ENCODE results near the gene OVOL1.

OVOL1 gene

GRCh38 chr11:65778901-65779668 is 7.8 kb upstream of the OVOL1 start:
- H3K4me1 ChIP-seq (ENCODE audit: control insufficient read depth, insufficient read depth, low read length) = peaks cover 19% of the 10 kb centered on the region
- peak overlapping the region; percentile 77 for H3K4me3 ChIP-seq (ENCODE audit: low read length)
- no peaks in the 10 kb centered on the region for H3K9me3 ChIP-seq (ENCODE audit: control insufficient read depth, low read length)
- no peaks in the 10 kb centered on the region for H3K36me3 ChIP-seq (ENCODE audit: control insufficient read depth, insufficient read depth, low read length)
- peaks cover 3% of the 10 kb centered on the region for H3K27me3 ChIP-seq (ENCODE audit: control insufficient read depth, insufficient read depth, low read length)
- H3K9ac ChIP-seq (ENCODE audit: low read length) = peak overlapping the region; percentile 84

GRCh38 chr11:65779669-65779918 is 7.3 kb upstream of the OVOL1 start:
- Histone ChIP-seq H3K9ac (ENCODE audit: low read length) (peak overlapping the region; percentile 84), H3K4me3 (ENCODE audit: low read length) (peak overlapping the region; percentile 77), H3K4me1 (ENCODE audit: control insufficient read depth, insufficient read depth, low read length) (peaks cover 22% of the 10 kb centered on the region), H3K36me3 (ENCODE audit: control insufficient read depth, insufficient read depth, low read length) (no peaks in the 10 kb centered on the region), H3K9me3 (ENCODE audit: control insufficient read depth, low read length) (no peaks in the 10 kb centered on the region), H3K27me3 (ENCODE audit: control insufficient read depth, insufficient read depth, low read length) (peaks cover 3% of the 10 kb centered on the region)

- peak overlapping the region; percentile 84 for H3K9ac ChIP-seq (ENCODE audit: low read length)
- peaks cover 22% of the 10 kb centered on the region for H3K4me1 ChIP-seq (ENCODE audit: control insufficient read depth, insufficient read depth, low read length)
- no peaks in the 10 kb centered on the region for H3K36me3 ChIP-seq (ENCODE audit: control insufficient read depth, insufficient read depth, low read length)
- no peaks in the 10 kb centered on the region for H3K9me3 ChIP-seq (ENCODE audit: control insufficient read depth, low read length)
- H3K27me3 ChIP-seq (ENCODE audit: control insufficient read depth, insufficient read depth, low read length) = peaks cover 3% of the 10 kb centered on the region
- peak overlapping the region; percentile 77 for H3K4me3 ChIP-seq (ENCODE audit: low read length)
Observed at GRCh38 chr11:65779919-65780769, 6.7 kb upstream of the OVOL1 start.

- no peaks in the 10 kb centered on the region for H3K36me3 ChIP-seq (ENCODE audit: control insufficient read depth, insufficient read depth, low read length)
- H3K4me3 ChIP-seq (ENCODE audit: low read length) = peak within 1 kb of the TSS; percentile 77
- peak within 1 kb of the TSS; percentile 84 for H3K9ac ChIP-seq (ENCODE audit: low read length)
- no peaks in the 10 kb centered on the region for H3K9me3 ChIP-seq (ENCODE audit: control insufficient read depth, low read length)
- H3K27me3 ChIP-seq (ENCODE audit: control insufficient read depth, insufficient read depth, low read length) = peaks cover 5% of the 10 kb centered on the region
- H3K4me1 ChIP-seq (ENCODE audit: control insufficient read depth, insufficient read depth, low read length) = peaks cover 22% of the 10 kb centered on the region
Observed at GRCh38 chr11:65780770-65781151, 6.1 kb upstream of the OVOL1 start, which contains the start of gene AP5B1. Gene AP5B1 (minus strand): TSS chr11:65780976. CDS start chr11:65780591, 385 bp downstream.

GRCh38 chr11:65781152-65781961 is 5.5 kb upstream of the OVOL1 start:
- Histone ChIP-seq H3K9me3 (ENCODE audit: control insufficient read depth, low read length) (no peaks in the 10 kb centered on the region), H3K36me3 (ENCODE audit: control insufficient read depth, insufficient read depth, low read length) (no peaks in the 10 kb centered on the region), H3K4me1 (ENCODE audit: control insufficient read depth, insufficient read depth, low read length) (peaks cover 27% of the 10 kb centered on the region), H3K9ac (ENCODE audit: low read length) (peak overlapping the region; percentile 50), H3K4me3 (ENCODE audit: low read length) (no peak overlapping the region), H3K27me3 (ENCODE audit: control insufficient read depth, insufficient read depth, low read length) (peaks cover 11% of the 10 kb centered on the region)

- H3K9me3 ChIP-seq (ENCODE audit: control insufficient read depth, low read length) = no peaks in the 10 kb centered on the region
- H3K4me1 ChIP-seq (ENCODE audit: control insufficient read depth, insufficient read depth, low read length) = peaks cover 27% of the 10 kb centered on the region
- peaks cover 13% of the 10 kb centered on the region for H3K27me3 ChIP-seq (ENCODE audit: control insufficient read depth, insufficient read depth, low read length)
- no peak overlapping the region for H3K4me3 ChIP-seq (ENCODE audit: low read length)
- H3K9ac ChIP-seq (ENCODE audit: low read length) = no peak overlapping the region
- no peaks in the 10 kb centered on the region for H3K36me3 ChIP-seq (ENCODE audit: control insufficient read depth, insufficient read depth, low read length)
Observed at GRCh38 chr11:65781962-65782815, 4.7 kb upstream of the OVOL1 start.

- Histone ChIP-seq H3K27me3 (ENCODE audit: control insufficient read depth, insufficient read depth, low read length) (peaks cover 16% of the 10 kb centered on the region), H3K4me1 (ENCODE audit: control insufficient read depth, insufficient read depth, low read length) (peaks cover 30% of the 10 kb centered on the region), H3K9ac (ENCODE audit: low read length) (no peak overlapping the region)
Observed at GRCh38 chr11:65782816-65783228, 4.0 kb upstream of the OVOL1 start.

GRCh38 chr11:65785319-65786007 is 1.4 kb upstream of the OVOL1 start:
- Histone ChIP-seq H3K4me3 (ENCODE audit: low read length) (no peak overlapping the region), H3K9me3 (ENCODE audit: control insufficient read depth, low read length) (no peaks in the 10 kb centered on the region), H3K36me3 (ENCODE audit: control insufficient read depth, insufficient read depth, low read length) (no peaks in the 10 kb centered on the region), H3K4me1 (ENCODE audit: control insufficient read depth, insufficient read depth, low read length) (peaks cover 46% of the 10 kb centered on the region), H3K27me3 (ENCODE audit: control insufficient read depth, insufficient read depth, low read length) (peaks cover 26% of the 10 kb centered on the region), H3K9ac (ENCODE audit: low read length) (no peak overlapping the region)

More at GRCh38 chr11:65782816-65783228, 4.0 kb upstream of the OVOL1 start:
- Histone ChIP-seq H3K9me3 (ENCODE audit: control insufficient read depth, low read length) (no peaks in the 10 kb centered on the region), H3K4me3 (ENCODE audit: low read length) (no peak overlapping the region), H3K36me3 (ENCODE audit: control insufficient read depth, insufficient read depth, low read length) (no peaks in the 10 kb centered on the region)

GRCh38 chr11:65786008-65786785 is 666 bp upstream of the OVOL1 start:
- Histone ChIP-seq H3K36me3 (ENCODE audit: control insufficient read depth, insufficient read depth, low read length) (no peaks in the 10 kb centered on the region), H3K9ac (ENCODE audit: low read length) (no peak overlapping the region), H3K27me3 (ENCODE audit: control insufficient read depth, insufficient read depth, low read length) (peaks cover 26% of the 10 kb centered on the region)

More at GRCh38 chr11:65786008-65786785, 666 bp upstream of the OVOL1 start:
- H3K4me3 ChIP-seq (ENCODE audit: low read length) = no peak overlapping the region
- H3K4me1 ChIP-seq (ENCODE audit: control insufficient read depth, insufficient read depth, low read length) = peaks cover 54% of the 10 kb centered on the region
- no peaks in the 10 kb centered on the region for H3K9me3 ChIP-seq (ENCODE audit: control insufficient read depth, low read length)

All from mucosa of stomach (tissue), 1 donor.